HL-60 (cell line): Measurements from ENCODE around the gene SERPIND1.

Source experiments
- DNase-seq, 2 experiments: peaks; one replicate each; pipeline ENCODE4 v3.0.0-alpha.2; 2010 to 2020; ENCODE audit warnings: low read depth in 1 of 2, low spot score in 1 of 2
- H3K27ac ChIP-seq: fragments of 250-450 bp; sonication (Bioruptor Pico); replicated peaks from 2 replicates; pipeline ENCODE4 v1.5.1; 2020; ENCODE audit warnings: mild to moderate bottlenecking, moderate library complexity
- H3K27me3 ChIP-seq: fragments of 250-450 bp; sonication (Bioruptor Pico); 2 replicates; pipeline ENCODE4 v1.5.1; 2021; ENCODE audit warnings: mild to moderate bottlenecking, moderate library complexity; ENCODE audit not compliant: insufficient read depth, poor library complexity, severe bottlenecking
- H3K4me3 ChIP-seq: replicated peaks from 2 replicates; pipeline ENCODE4 v1.5.1; 2011; ENCODE audit warnings: mild to moderate bottlenecking, control low read depth, low read length; ENCODE audit not compliant: insufficient read depth
- GABPA ChIP-seq: IDR thresholded peaks from 2 replicates; pipeline ENCODE4 v1.6.1; 2012; ENCODE audit warnings: low read depth
- POLR2AphosphoS5 ChIP-seq: IDR thresholded peaks from 2 replicates; pipeline ENCODE4 v1.6.1; 2012; ENCODE audit warnings: low read depth
- SPI1 ChIP-seq: IDR thresholded peaks from 2 replicates; pipeline ENCODE4 v1.6.1; 2012; ENCODE audit warnings: low read depth, mild to moderate bottlenecking, borderline replicate concordance
- TF ChIP-seq, protein P1 (sequence below): IDR thresholded peaks from 2 replicates; pipeline ENCODE4 v1.6.1; 2012; ENCODE audit warnings: low read depth; ENCODE audit not compliant: insufficient replicate concordance
- TF ChIP-seq, protein P2 (sequence below): IDR thresholded peaks from one replicate; pipeline ENCODE4 v1.5.1; 2011; ENCODE audit warnings: low read length, control low read depth, inconsistent platforms; ENCODE audit not compliant: insufficient read depth

The SERPIND1 gene

DNA sequence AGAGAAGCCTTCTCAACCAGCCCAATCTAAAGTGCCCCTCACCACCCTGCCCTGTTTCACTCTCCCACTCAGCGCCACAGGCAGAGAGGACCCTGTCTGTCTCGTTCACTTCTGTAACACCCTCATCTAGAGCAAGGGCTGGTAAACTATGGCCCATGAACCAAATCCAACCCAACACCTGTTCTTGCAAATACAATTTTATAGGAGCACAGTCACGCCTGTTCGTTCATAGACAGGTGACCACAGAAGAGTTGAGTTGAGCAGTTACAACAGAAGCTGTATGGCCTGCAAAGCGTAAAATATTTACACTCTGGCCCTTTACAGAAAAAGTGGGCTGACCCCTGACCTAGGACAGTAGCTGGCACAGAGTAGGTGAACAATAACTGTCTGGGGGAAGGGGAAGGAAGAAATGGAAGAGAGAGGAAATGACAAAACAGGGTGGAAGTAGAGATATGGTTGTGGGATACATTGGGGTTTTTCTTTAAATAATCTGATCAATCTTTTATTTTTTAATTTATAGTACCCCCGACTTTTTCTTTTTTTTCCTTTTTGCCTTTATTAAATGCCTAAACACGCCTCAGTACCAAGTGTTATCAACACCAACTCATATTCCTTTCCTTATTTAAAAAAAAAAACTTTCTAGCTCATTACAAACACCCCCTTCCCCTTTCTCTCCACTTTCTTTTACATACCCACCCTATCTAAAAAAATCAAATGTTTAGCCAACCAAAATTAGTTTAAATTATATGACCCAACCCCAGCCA is 20.9 kb downstream of the SERPIND1 start:
- H3K27ac ChIP-seq = no peak overlapping the region
- TF ChIP-seq, protein P1, sequence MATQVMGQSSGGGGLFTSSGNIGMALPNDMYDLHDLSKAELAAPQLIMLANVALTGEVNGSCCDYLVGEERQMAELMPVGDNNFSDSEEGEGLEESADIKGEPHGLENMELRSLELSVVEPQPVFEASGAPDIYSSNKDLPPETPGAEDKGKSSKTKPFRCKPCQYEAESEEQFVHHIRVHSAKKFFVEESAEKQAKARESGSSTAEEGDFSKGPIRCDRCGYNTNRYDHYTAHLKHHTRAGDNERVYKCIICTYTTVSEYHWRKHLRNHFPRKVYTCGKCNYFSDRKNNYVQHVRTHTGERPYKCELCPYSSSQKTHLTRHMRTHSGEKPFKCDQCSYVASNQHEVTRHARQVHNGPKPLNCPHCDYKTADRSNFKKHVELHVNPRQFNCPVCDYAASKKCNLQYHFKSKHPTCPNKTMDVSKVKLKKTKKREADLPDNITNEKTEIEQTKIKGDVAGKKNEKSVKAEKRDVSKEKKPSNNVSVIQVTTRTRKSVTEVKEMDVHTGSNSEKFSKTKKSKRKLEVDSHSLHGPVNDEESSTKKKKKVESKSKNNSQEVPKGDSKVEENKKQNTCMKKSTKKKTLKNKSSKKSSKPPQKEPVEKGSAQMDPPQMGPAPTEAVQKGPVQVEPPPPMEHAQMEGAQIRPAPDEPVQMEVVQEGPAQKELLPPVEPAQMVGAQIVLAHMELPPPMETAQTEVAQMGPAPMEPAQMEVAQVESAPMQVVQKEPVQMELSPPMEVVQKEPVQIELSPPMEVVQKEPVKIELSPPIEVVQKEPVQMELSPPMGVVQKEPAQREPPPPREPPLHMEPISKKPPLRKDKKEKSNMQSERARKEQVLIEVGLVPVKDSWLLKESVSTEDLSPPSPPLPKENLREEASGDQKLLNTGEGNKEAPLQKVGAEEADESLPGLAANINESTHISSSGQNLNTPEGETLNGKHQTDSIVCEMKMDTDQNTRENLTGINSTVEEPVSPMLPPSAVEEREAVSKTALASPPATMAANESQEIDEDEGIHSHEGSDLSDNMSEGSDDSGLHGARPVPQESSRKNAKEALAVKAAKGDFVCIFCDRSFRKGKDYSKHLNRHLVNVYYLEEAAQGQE = no peak
- TF ChIP-seq GABPA (no peak), SPI1 (no peak), POLR2AphosphoS5 (no peak)
- TF ChIP-seq, protein P2, sequence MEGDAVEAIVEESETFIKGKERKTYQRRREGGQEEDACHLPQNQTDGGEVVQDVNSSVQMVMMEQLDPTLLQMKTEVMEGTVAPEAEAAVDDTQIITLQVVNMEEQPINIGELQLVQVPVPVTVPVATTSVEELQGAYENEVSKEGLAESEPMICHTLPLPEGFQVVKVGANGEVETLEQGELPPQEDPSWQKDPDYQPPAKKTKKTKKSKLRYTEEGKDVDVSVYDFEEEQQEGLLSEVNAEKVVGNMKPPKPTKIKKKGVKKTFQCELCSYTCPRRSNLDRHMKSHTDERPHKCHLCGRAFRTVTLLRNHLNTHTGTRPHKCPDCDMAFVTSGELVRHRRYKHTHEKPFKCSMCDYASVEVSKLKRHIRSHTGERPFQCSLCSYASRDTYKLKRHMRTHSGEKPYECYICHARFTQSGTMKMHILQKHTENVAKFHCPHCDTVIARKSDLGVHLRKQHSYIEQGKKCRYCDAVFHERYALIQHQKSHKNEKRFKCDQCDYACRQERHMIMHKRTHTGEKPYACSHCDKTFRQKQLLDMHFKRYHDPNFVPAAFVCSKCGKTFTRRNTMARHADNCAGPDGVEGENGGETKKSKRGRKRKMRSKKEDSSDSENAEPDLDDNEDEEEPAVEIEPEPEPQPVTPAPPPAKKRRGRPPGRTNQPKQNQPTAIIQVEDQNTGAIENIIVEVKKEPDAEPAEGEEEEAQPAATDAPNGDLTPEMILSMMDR = no peak
- no peak for DNase-seq
- H3K4me3 ChIP-seq = no peak overlapping the region
- H3K27me3 ChIP-seq = no peaks in the 10 kb centered on the region

DNA sequence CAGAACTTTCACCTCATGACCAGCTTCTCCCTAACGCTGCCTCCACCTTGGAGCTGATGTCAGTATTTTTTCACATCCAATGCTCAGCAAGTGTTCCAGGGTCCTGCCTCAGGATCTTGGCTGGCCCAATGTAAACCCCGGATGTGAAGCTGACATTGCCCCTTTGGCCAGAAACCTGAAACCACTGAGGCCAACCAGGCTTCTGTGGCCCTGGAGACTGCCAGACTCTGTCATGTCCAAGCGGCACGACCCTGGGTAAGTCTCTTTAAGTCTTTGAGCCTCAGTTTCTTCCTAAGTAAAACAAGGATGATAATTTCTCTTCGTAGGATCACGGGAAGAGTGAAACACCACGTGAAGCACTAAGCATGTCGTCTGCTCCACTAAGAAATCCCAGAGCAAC is 22.8 kb downstream of the SERPIND1 start:
- no peak overlapping the region for H3K27ac ChIP-seq
- H3K27me3 ChIP-seq = no peaks in the 10 kb centered on the region
- no peak for DNase-seq
- TF ChIP-seq GABPA = no peak
- TF ChIP-seq, protein P1 = no peak
- TF ChIP-seq SPI1 = no peak
- TF ChIP-seq POLR2AphosphoS5 = no peak
- TF ChIP-seq, protein P2 = no peak
- no peak overlapping the region for H3K4me3 ChIP-seq

DNA sequence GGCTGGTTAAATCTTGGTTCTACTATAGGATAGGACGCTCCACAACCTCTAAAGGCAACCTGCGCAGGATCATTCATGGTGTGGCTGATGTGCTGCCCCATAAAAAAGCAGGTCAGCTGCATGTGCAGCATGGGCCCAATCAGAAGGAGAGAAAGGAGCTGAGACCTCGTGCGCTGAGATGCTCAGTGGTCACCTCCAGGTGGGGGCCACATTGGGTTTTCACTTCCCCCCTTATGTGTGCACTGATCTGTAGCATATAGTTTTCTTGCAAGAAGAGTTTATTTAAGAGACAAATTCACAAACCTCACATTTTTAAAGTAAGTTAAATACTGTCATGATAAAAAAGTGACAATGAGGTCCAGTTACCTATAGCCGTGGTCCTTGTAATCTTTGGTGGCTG is 24.3 kb downstream of the SERPIND1 start:
- no peak overlapping the region for H3K27ac ChIP-seq
- DNase-seq = no peak

More for the DNA sequence above, 24.3 kb downstream of the SERPIND1 start:
- no peak for TF ChIP-seq SPI1
- TF ChIP-seq, protein P1 = no peak
- TF ChIP-seq, protein P2 = no peak
- no peak for TF ChIP-seq POLR2AphosphoS5
- TF ChIP-seq GABPA = no peak
- H3K4me3 ChIP-seq = no peak overlapping the region
- H3K27me3 ChIP-seq = no peaks in the 10 kb centered on the region
